KMS-11 (cell line): Measurements from ENCODE around the gene TOR1AIP2.
"Not testable (repeated sequence)": the region's sequence is repeated elsewhere in the genome, so short reads cannot be mapped to it uniquely, and the experiment has no call there.

Experiments
- H2AFZ ChIP-seq: fragments of 200-600 bp; sonication (generic); 2 replicates; pipeline ENCODE4 v1.6.1; 2016; ENCODE audit warnings: antibody characterized with exemption, mixed run types, low read depth
- H3K27ac ChIP-seq: fragments of 200-600 bp; sonication (generic); 2 replicates; pipeline ENCODE4 v1.6.1; 2016; ENCODE audit warnings: mild to moderate bottlenecking, mixed run types
- H3K27me3 ChIP-seq: fragments of 200-600 bp; sonication (generic); 2 replicates; pipeline ENCODE4 v1.6.1; 2017; ENCODE audit warnings: mild to moderate bottlenecking, low read depth, mixed run types, moderate library complexity; ENCODE audit not compliant: insufficient read depth
- H3K36me3 ChIP-seq: fragments of 200-600 bp; sonication (generic); 2 replicates; pipeline ENCODE4 v1.6.1; 2017; ENCODE audit warnings: mild to moderate bottlenecking, mixed run types; ENCODE audit not compliant: insufficient read depth
- H3K4me1 ChIP-seq: fragments of 200-600 bp; sonication (generic); 2 replicates; pipeline ENCODE4 v1.6.1; 2016; ENCODE audit warnings: mild to moderate bottlenecking, low read depth, mixed run types; ENCODE audit not compliant: poor library complexity, severe bottlenecking
- H3K4me2 ChIP-seq: fragments of 200-600 bp; sonication (generic); 2 replicates; pipeline ENCODE4 v1.7.0; 2016; ENCODE audit warnings: mild to moderate bottlenecking, mixed run types
- H3K4me3 ChIP-seq: fragments of 200-600 bp; sonication (generic); IDR thresholded peaks from 2 replicates; pipeline ENCODE4 v1.6.1; 2017; ENCODE audit warnings: low read depth, low read length, mixed read lengths; ENCODE audit not compliant: insufficient read depth
- H3K79me2 ChIP-seq: fragments of 200-600 bp; sonication (generic); 2 replicates; pipeline ENCODE4 v1.6.1; 2016; ENCODE audit warnings: low read depth, mixed run types; ENCODE audit not compliant: insufficient read depth
- H3K9ac ChIP-seq: fragments of 200-600 bp; sonication (generic); 2 replicates; pipeline ENCODE4 v1.6.1; 2016; ENCODE audit warnings: mild to moderate bottlenecking, mixed run types
- H4K20me1 ChIP-seq: fragments of 200-600 bp; sonication (generic); 2 replicates; pipeline ENCODE4 v1.6.1; 2016; ENCODE audit warnings: mild to moderate bottlenecking, mixed run types; ENCODE audit not compliant: insufficient read depth
- CTCF ChIP-seq: fragments of 200-600 bp; sonication (generic); conservative IDR thresholded peaks from 2 replicates; pipeline ENCODE4 v1.6.1; 2017; ENCODE audit warnings: low read depth, mild to moderate bottlenecking, antibody characterized with exemption, low read length, moderate library complexity, mixed read lengths

Gene TOR1AIP2

DNA sequence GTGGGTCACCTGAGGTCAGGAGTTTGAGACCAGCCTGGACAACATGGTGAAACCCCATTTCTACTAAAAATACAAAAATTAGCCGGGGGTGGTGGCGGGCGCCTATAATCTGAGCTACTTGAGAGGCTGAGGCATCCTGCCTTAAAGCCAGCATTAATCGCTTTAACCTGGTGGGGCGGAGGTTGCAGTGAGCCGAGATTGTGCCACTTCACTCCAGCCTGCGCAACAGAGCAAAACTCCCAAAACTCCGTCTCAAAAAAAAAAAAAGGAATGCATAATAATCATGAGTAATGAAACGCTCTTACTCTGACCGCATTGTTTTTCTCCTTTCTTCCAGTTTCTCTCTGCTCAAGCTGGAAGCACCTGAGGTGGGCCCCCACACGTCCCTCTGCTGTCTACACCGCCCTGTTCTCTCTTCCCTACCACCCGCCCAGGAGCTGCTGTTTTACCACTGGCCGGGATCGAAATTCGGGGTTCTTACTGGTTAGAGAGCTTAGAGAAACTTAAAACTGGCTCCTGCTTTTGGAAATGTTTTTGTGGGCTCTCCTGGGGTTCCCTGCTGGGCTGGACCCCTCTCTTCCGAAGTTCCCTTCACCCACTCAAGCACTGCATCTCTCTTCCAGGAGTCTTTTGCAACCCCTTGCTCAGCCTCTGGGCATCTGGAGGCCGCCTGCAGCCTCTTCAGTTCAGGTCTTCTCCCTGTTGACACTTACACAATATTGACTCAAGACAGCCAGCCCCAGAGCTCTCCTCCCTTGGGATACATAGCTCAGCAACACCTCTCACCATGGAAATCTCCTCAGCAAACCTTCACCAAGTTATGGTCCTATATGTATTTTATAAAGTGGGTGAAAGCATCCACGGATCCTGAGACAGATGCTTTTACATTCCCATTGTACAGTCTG, 72.1 kb downstream of the TOR1AIP2 start:
- H3K79me2 ChIP-seq: no peaks in the 10 kb centered on the region
- no peak overlapping the region for H3K27ac ChIP-seq
- H3K27me3 ChIP-seq: no peaks in the 10 kb centered on the region
- H2AFZ ChIP-seq: no peak overlapping the region
- H3K4me2 ChIP-seq: no peak overlapping the region
- H4K20me1 ChIP-seq: no peaks in the 10 kb centered on the region
- no peaks in the 10 kb centered on the region for H3K36me3 ChIP-seq
- H3K4me3 ChIP-seq: no peak overlapping the region
- no peak overlapping the region for H3K9ac ChIP-seq
- TF ChIP-seq CTCF: no peak
- H3K4me1 ChIP-seq: no peaks in the 10 kb centered on the region

GRCh38 chr1:179804417-179804816, 73.2 kb downstream of the TOR1AIP2 start:
- H3K27me3 ChIP-seq, H3K79me2 ChIP-seq, H3K36me3 ChIP-seq, H3K4me1 ChIP-seq, H3K4me3 ChIP-seq, H3K9ac ChIP-seq, H2AFZ ChIP-seq, H4K20me1 ChIP-seq, H3K4me2 ChIP-seq, H3K27ac ChIP-seq: not testable (repeated sequence)

DNA sequence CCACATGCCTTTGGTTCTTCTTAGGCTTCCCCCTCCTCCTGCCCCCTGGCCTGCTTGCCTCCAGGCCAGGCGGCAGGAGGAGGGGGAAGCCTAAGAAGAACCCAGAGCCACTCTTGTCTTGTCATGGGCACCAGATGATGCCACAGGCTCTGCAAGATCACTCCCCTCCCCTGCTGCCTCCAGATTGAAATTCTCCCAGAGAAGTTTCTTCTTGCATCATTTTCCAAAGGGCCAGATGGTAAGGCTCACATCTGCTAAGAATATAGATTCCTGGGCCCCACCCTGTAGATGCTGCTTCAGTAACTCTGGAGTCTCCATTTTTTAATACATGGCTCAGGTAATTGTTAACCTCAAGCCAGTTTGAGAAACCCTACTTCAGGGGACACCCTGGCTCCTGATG, 73.7 kb downstream of the TOR1AIP2 start:
- no peak overlapping the region for H3K27ac ChIP-seq
- H4K20me1 ChIP-seq: no peaks in the 10 kb centered on the region
- no peaks in the 10 kb centered on the region for H3K27me3 ChIP-seq
- H3K36me3 ChIP-seq: no peaks in the 10 kb centered on the region
- no peak overlapping the region for H3K9ac ChIP-seq
- TF ChIP-seq CTCF: no peak
- H3K4me2 ChIP-seq: no peak overlapping the region
- H3K4me3 ChIP-seq: no peak overlapping the region
- H2AFZ ChIP-seq: no peak overlapping the region
- H3K79me2 ChIP-seq: no peaks in the 10 kb centered on the region
- H3K4me1 ChIP-seq: no peaks in the 10 kb centered on the region

- Histone ChIP-seq H3K27ac (no peak overlapping the region), H3K27me3 (no peaks in the 10 kb centered on the region), H3K4me2 (no peak overlapping the region), H3K36me3 (no peaks in the 10 kb centered on the region), H3K4me3 (no peak overlapping the region), H3K4me1 (no peaks in the 10 kb centered on the region), H3K79me2 (no peaks in the 10 kb centered on the region), H3K9ac (no peak overlapping the region), H4K20me1 (no peaks in the 10 kb centered on the region), H2AFZ (no peak overlapping the region)
- TF ChIP-seq CTCF: no peak
Measured at GRCh38 chr1:179803104-179803503, 74.5 kb downstream of the TOR1AIP2 start.

GRCh38 chr1:179800481-179800880, 77.1 kb downstream of the TOR1AIP2 start:
- Histone ChIP-seq H3K9ac (no peak overlapping the region), H3K4me1 (no peaks in the 10 kb centered on the region), H3K79me2 (no peaks in the 10 kb centered on the region), H3K27me3 (no peaks in the 10 kb centered on the region), H4K20me1 (no peaks in the 10 kb centered on the region), H2AFZ (no peak overlapping the region), H3K4me2 (no peak overlapping the region), H3K36me3 (no peaks in the 10 kb centered on the region), H3K4me3 (no peak overlapping the region), H3K27ac (no peak overlapping the region)
- no peak for TF ChIP-seq CTCF
